Right hindlimb (tissue), 1 donor: Measurements from ENCODE around the gene SLC16A10.

Source experiments
- DNase-seq: peaks from one replicate; pipeline ENCODE4 v3.0.0-alpha.2; 2018

SLC16A10 gene

GRCh38 chr6:111265842-111266241, 178.5 kb downstream of the SLC16A10 start:
- no peak for DNase-seq

GRCh38 chr6:111266276-111266675, 179.0 kb downstream of the SLC16A10 start:
- DNase-seq = no peak

- DNase-seq = no peak
Measured at GRCh38 chr6:111267764-111268333, 180.5 kb downstream of the SLC16A10 start.

- no peak for DNase-seq
Measured at GRCh38 chr6:111269401-111269970, 182.2 kb downstream of the SLC16A10 start.

- DNase-seq = no peak
Measured at GRCh38 chr6:111270121-111270520, 182.8 kb downstream of the SLC16A10 start.

- no peak for DNase-seq
Measured at GRCh38 chr6:111274593-111275217, 187.4 kb downstream of the SLC16A10 start.

- DNase-seq = no peak
Measured at GRCh38 chr6:111276335-111276734, 189.0 kb downstream of the SLC16A10 start.

GRCh38 chr6:111276736-111277135, 189.4 kb downstream of the SLC16A10 start:
- no peak for DNase-seq

GRCh38 chr6:111277819-111278218, 190.5 kb downstream of the SLC16A10 start:
- no peak for DNase-seq

GRCh38 chr6:111278731-111279130, 191.4 kb downstream of the SLC16A10 start:
- no peak for DNase-seq

- no peak for DNase-seq
Measured at GRCh38 chr6:111280445-111280955, 193.2 kb downstream of the SLC16A10 start.
